H1 (cell line): ENCODE measurements around the gene SUGP2. TPM values are rescaled to one million over a fixed set of nuclear protein-coding genes. Genes with fewer than 3 reads are reported as not detected.

Source experiments
- CBX8 ChIP-seq: fragments of 300-800, 300-1000 bp; sonication (generic); IDR thresholded peaks from 2 replicates; pipeline ENCODE4 v1.7.1; 2016; ENCODE audit warnings: low read depth, low read length, borderline replicate concordance
- HDAC2 ChIP-seq, 2 experiments: fragments of 300-600 bp in 1 of 2; sonication (generic) in 1 of 2; IDR thresholded peaks; 2 replicates each; pipeline ENCODE4 v1.6.1; 2011 to 2012; ENCODE audit warnings: low read depth in 2 of 2, low read length in 2 of 2, mild to moderate bottlenecking in 2 of 2, moderate library complexity in 2 of 2, borderline replicate concordance in 1 of 2, inconsistent platforms in 1 of 2
- JUND ChIP-seq: IDR thresholded peaks from 2 replicates; pipeline ENCODE4 v1.6.1; 2011; ENCODE audit warnings: mild to moderate bottlenecking, improper control_type of control experiment, low read length
- MAFK ChIP-seq: IDR thresholded peaks from 2 replicates; pipeline ENCODE4 v1.6.1; 2012; ENCODE audit warnings: low read depth, mild to moderate bottlenecking, improper control_type of control experiment, low read length
- POLR2AphosphoS5 ChIP-seq: IDR thresholded peaks from 2 replicates; pipeline ENCODE4 v1.6.1; 2011; ENCODE audit warnings: low read depth, low read length
- RBBP5 ChIP-seq: IDR thresholded peaks from 2 replicates; pipeline ENCODE4 v1.7.1; 2012; ENCODE audit warnings: low read depth, mild to moderate bottlenecking, inconsistent platforms, low read length, moderate library complexity, borderline replicate concordance
- RFX5 ChIP-seq: IDR thresholded peaks from 2 replicates; pipeline ENCODE4 v1.6.1; 2011; ENCODE audit warnings: low read depth, low read length, improper control_type of control experiment, borderline replicate concordance
- SP1 ChIP-seq: IDR thresholded peaks from 2 replicates; pipeline ENCODE4 v1.6.1; 2011; ENCODE audit warnings: low read depth, low read length
- TEAD4 ChIP-seq: IDR thresholded peaks from 2 replicates; pipeline ENCODE4 v1.6.1; 2012; ENCODE audit warnings: low read depth, low read length, inconsistent platforms, mixed read lengths
- polyA plus RNA-seq, 7 experiments: library from polyadenylated mRNA; depleted of rRNA in 3 of 7; stranded (reverse) in 5 of 7; unstranded in 2 of 7; fragments of >200 nt in 5 of 7; fragments of 200-250 nt in 2 of 7; gene quantifications; 1 replicate in 5 of 7; 2 replicates in 1 of 7; 4 replicates in 1 of 7; pipeline versions ENCODE4 v1.2.1 to v1.2.3, GENCODE V29; 2011 to 2013; ENCODE audit warnings: missing spikeins in 2 of 7, mixed read lengths in 2 of 7
- total RNA-seq: library from RNA; stranded (reverse); fragmentation: NEBNext Ultra II Directional; extraction: Animal tissue kit (Norgen Biotek cat#: 25700); gene quantifications from 2 replicates; pipeline ENCODE4 v1.2.1, GENCODE V29; 2021

Gene SUGP2
- total and polyA plus RNA-seq, 2 of the 8 experiments (the other 6 are each of a cell fraction or from before 2014, with no cell fraction given): 57.7 to 114 TPM

GRCh38 chr19:19056636-19057275 is 23.4 kb upstream of the SUGP2 start (continued):
- TF ChIP-seq SP1 (no peak), RBBP5 (no peak), HDAC2 (IDR thresholded peaks at IDR 0.05; ENCODE audit: borderline replicate concordance in 1 of 2, low read depth in 2 of 2, low read length in 2 of 2) (no peak), JUND (no peak), MAFK (no peak), CBX8 (no peak), RFX5 (no peak), POLR2AphosphoS5 (no peak), TEAD4 (no peak)
